H9 (cell line): ENCODE data around the gene WRAP73. TPM values are rescaled to one million over a fixed set of nuclear protein-coding genes. Genes with fewer than 3 reads are reported as not detected.

Experiments
- DNase-seq: peaks from one replicate; pipeline ENCODE4 v3.0.0-alpha.2; 2017
- H2AFZ ChIP-seq: one replicate; pipeline ENCODE4 v1.6.1; 2013; ENCODE audit warnings: mild to moderate bottlenecking, low read length, control low read depth, moderate library complexity
- H2AK5ac ChIP-seq: 2 replicates; pipeline ENCODE4 v1.6.1; 2013; ENCODE audit warnings: low read length, control low read depth, mixed read lengths; ENCODE audit not compliant: insufficient read length
- H2BK120ac ChIP-seq: one replicate; pipeline ENCODE4 v1.6.1; 2013; ENCODE audit warnings: low read depth, mild to moderate bottlenecking, low read length, control low read depth, inconsistent platforms; ENCODE audit not compliant: poor library complexity, severe bottlenecking
- H2BK12ac ChIP-seq: 2 replicates; pipeline ENCODE4 v1.6.1; 2013; ENCODE audit warnings: low read length, control low read depth, mixed read lengths, low read depth; ENCODE audit not compliant: insufficient read length
- H2BK15ac ChIP-seq: 2 replicates; pipeline ENCODE4 v1.6.1; 2013; ENCODE audit warnings: low read depth, low read length, control low read depth
- H2BK20ac ChIP-seq: one replicate; pipeline ENCODE4 v1.6.1; 2013; ENCODE audit warnings: low read depth, mild to moderate bottlenecking, low read length, control low read depth, inconsistent platforms; ENCODE audit not compliant: poor library complexity, severe bottlenecking
- H2BK5ac ChIP-seq: 2 replicates; pipeline ENCODE4 v1.6.1; 2013; ENCODE audit warnings: low read length, control low read depth, mixed read lengths; ENCODE audit not compliant: insufficient read length
- H3K14ac ChIP-seq: 2 replicates; pipeline ENCODE4 v1.6.1; 2013; ENCODE audit warnings: low read length, control low read depth; ENCODE audit not compliant: insufficient read depth
- H3K18ac ChIP-seq: 2 replicates; pipeline ENCODE4 v1.6.1; 2013; ENCODE audit warnings: low read depth, mild to moderate bottlenecking, mixed read lengths, low read length, control low read depth; ENCODE audit not compliant: insufficient read length
- H3K23ac ChIP-seq: 2 replicates; pipeline ENCODE4 v1.6.1; 2013; ENCODE audit warnings: low read length, control low read depth, mixed read lengths, low read depth; ENCODE audit not compliant: insufficient read length
- H3K23me2 ChIP-seq: 2 replicates; pipeline ENCODE4 v1.6.1; 2013; ENCODE audit warnings: low read depth, mild to moderate bottlenecking, mixed read lengths, low read length, control low read depth; ENCODE audit not compliant: insufficient read length, poor library complexity, severe bottlenecking
- H3K27ac ChIP-seq: 2 replicates; pipeline ENCODE4 v1.5.1; 2013; ENCODE audit warnings: low read length, control low read depth, mixed read lengths, low read depth; ENCODE audit not compliant: insufficient read length
- H3K27me3 ChIP-seq: 2 replicates; pipeline ENCODE4 v1.6.1; 2013; ENCODE audit warnings: low read length, control low read depth, inconsistent platforms; ENCODE audit not compliant: insufficient read depth
- H3K4ac ChIP-seq: 2 replicates; pipeline ENCODE4 v1.6.1; 2013; ENCODE audit warnings: low read depth, mild to moderate bottlenecking, control low read depth, inconsistent platforms, low read length, moderate library complexity
- H3K4me1 ChIP-seq: 2 replicates; pipeline ENCODE4 v1.6.1; 2013; ENCODE audit warnings: low read length, control low read depth, inconsistent platforms; ENCODE audit not compliant: insufficient read depth
- H3K4me2 ChIP-seq: 2 replicates; pipeline ENCODE4 v1.6.1; 2013; ENCODE audit warnings: low read length, control low read depth, mixed read lengths; ENCODE audit not compliant: insufficient read length, insufficient read depth
- H3K56ac ChIP-seq: 2 replicates; pipeline ENCODE4 v1.6.1; 2013; ENCODE audit warnings: low read depth, mild to moderate bottlenecking, mixed read lengths, low read length, control low read depth; ENCODE audit not compliant: insufficient read length
- H3K79me1 ChIP-seq: 2 replicates; pipeline ENCODE4 v1.6.1; 2013; ENCODE audit warnings: low read depth, mild to moderate bottlenecking, moderate library complexity, low read length, control low read depth, inconsistent platforms; ENCODE audit not compliant: insufficient read depth, poor library complexity, severe bottlenecking
- H3K79me2 ChIP-seq: 2 replicates; pipeline ENCODE4 v1.6.1; 2013; ENCODE audit warnings: low read length, control low read depth, inconsistent platforms; ENCODE audit not compliant: insufficient read depth
- H3K9ac ChIP-seq: 2 replicates; pipeline ENCODE4 v1.6.1; 2013; ENCODE audit warnings: low read length, control low read depth, mixed read lengths; ENCODE audit not compliant: insufficient read length; ENCODE audit errors: extremely low read depth
- H3K9me3 ChIP-seq: one replicate; pipeline ENCODE4 v1.6.1; 2013; ENCODE audit warnings: low read depth, low read length, inconsistent platforms; ENCODE audit not compliant: control insufficient read depth
- H3T11ph ChIP-seq: one replicate; pipeline ENCODE4 v1.6.1; 2013; ENCODE audit warnings: mild to moderate bottlenecking, low read length, control low read depth, inconsistent platforms
- H4K20me1 ChIP-seq: one replicate; pipeline ENCODE4 v1.6.1; 2013; ENCODE audit not compliant: control insufficient read depth, insufficient read length, insufficient read depth
- H4K5ac ChIP-seq: 2 replicates; pipeline ENCODE4 v1.6.1; 2013; ENCODE audit warnings: low read depth, mild to moderate bottlenecking, mixed read lengths, low read length, control low read depth; ENCODE audit not compliant: insufficient read length
- H4K8ac ChIP-seq: replicated peaks from 2 replicates; pipeline ENCODE4 v1.6.1; 2013; ENCODE audit warnings: low read length, control low read depth, mixed read lengths, low read depth; ENCODE audit not compliant: insufficient read length
- H4K91ac ChIP-seq: 2 replicates; pipeline ENCODE4 v1.6.1; 2013; ENCODE audit warnings: low read depth, mild to moderate bottlenecking, moderate library complexity, mixed read lengths, low read length, control low read depth; ENCODE audit not compliant: insufficient read length
- H3K27ac Mint-ChIP-seq, 3 experiments: 2 replicates in 2 of 3; 3 replicates in 1 of 3; pipeline ENCODE4 v1.8.0; 2020 to 2021; ENCODE audit warnings: mixed read lengths in 3 of 3, mild to moderate bottlenecking in 1 of 3, moderate library complexity in 1 of 3
- H3K27me3 Mint-ChIP-seq: 2 replicates; pipeline ENCODE4 v1.8.0; 2021; ENCODE audit warnings: low read depth, mild to moderate bottlenecking, moderate library complexity, mixed read lengths
- H3K36me3 Mint-ChIP-seq, 3 experiments: 2 replicates in 2 of 3; 3 replicates in 1 of 3; pipeline ENCODE4 v1.8.0; 2020 to 2021; ENCODE audit warnings: low read depth in 3 of 3, mixed read lengths in 3 of 3; ENCODE audit not compliant: insufficient read depth in 1 of 3
- H3K4me1 Mint-ChIP-seq, 2 experiments: 2 replicates each; pipeline ENCODE4 v1.8.0; 2020; ENCODE audit warnings: mixed read lengths in 2 of 2
- H3K4me3 Mint-ChIP-seq, 2 experiments: 2 replicates in 1 of 2; 3 replicates in 1 of 2; pipeline ENCODE4 v1.8.0; 2020 to 2021; ENCODE audit warnings: mild to moderate bottlenecking in 2 of 2, mixed read lengths in 2 of 2, moderate library complexity in 1 of 2
- H3K9me3 Mint-ChIP-seq, 2 experiments: 2 replicates in 1 of 2; 3 replicates in 1 of 2; pipeline ENCODE4 v1.8.0; 2020; ENCODE audit warnings: mild to moderate bottlenecking in 2 of 2, mixed read lengths in 2 of 2, moderate library complexity in 1 of 2
- CTCF ChIP-seq: fragments of 200-600 bp; sonication (generic); conservative IDR thresholded peaks from 3 replicates; pipeline ENCODE4 v1.8.0; 2021; ENCODE audit warnings: antibody characterized with exemption, mild to moderate bottlenecking
- WGBS: extraction: QIAGEN DNeasy Blood & Tissue Kit; methylation state at CpG from one replicate; pipeline ENCODE4 v1.1.7; 2013; ENCODE audit warnings: missing lambda C conversion rate, low lambda C conversion rate, mixed read lengths; ENCODE audit not compliant: insufficient read length; ENCODE audit errors: extremely low coverage; 5-methylcytosine and 5-hydroxymethylcytosine counted together
- total RNA-seq: library from RNA; stranded (reverse); gene quantifications from 2 replicates; pipeline ENCODE4 v1.2.1, GENCODE V29; 2021

The WRAP73 gene
- total RNA-seq, 1 experiment from 2014 or later, result 28.4 TPM

- no peak overlapping the region for H2BK12ac ChIP-seq
- H3K36me3 Mint-ChIP-seq, result peaks cover 0 to 2% (median 0%) of the 10 kb centered on the region in 3 experiments; a peak in 2 of 7 replicates
- no peaks in the 10 kb centered on the region for H4K20me1 ChIP-seq
- H2BK5ac ChIP-seq, result no peak overlapping the region
- H2BK20ac ChIP-seq, result no peak overlapping the region
- no peak overlapping the region for H3K27ac ChIP-seq
- no peak overlapping the region for H3K18ac ChIP-seq
- no peak overlapping the region for H3K4ac ChIP-seq
- no peak overlapping the region for H3K9ac ChIP-seq
- no peak overlapping the region for H2AK5ac ChIP-seq
- no peaks in the 10 kb centered on the region for H3K9me3 ChIP-seq
- H3K27me3 ChIP-seq, result no peaks in the 10 kb centered on the region
- no CpG with 5 or more reads among the region's 30 CpGs for WGBS
- H3K23me2 ChIP-seq, result no peaks in the 10 kb centered on the region
- no peak overlapping the region for H3K4me2 ChIP-seq
- H3K4me3 Mint-ChIP-seq, result no peak overlapping the region
- no peak overlapping the region for H4K8ac ChIP-seq
- peak overlapping the region; percentile 33; the same call in 1 of the 2 replicates for H3K14ac ChIP-seq
- no peak overlapping the region for H2BK120ac ChIP-seq
- H4K91ac ChIP-seq, result no peak overlapping the region
- no peak overlapping the region for H2AFZ ChIP-seq
- H3K27ac Mint-ChIP-seq, result no peak overlapping the region
- TF ChIP-seq CTCF, result no peak
- peaks cover 3% of the 10 kb centered on the region; the same call in 1 of the 2 replicates for H3K4me1 ChIP-seq
- H3K79me2 ChIP-seq, result no peaks in the 10 kb centered on the region
- no peaks in the 10 kb centered on the region for H3K79me1 ChIP-seq
- no peak overlapping the region for H3K56ac ChIP-seq
- no peaks in the 10 kb centered on the region for H3K9me3 Mint-ChIP-seq
- H3K27me3 Mint-ChIP-seq, result no peaks in the 10 kb centered on the region
- H3K4me1 Mint-ChIP-seq, result peaks cover 16 to 21% of the 10 kb centered on the region in 2 experiments
- no peak overlapping the region for H4K5ac ChIP-seq
- no peak overlapping the region for H3T11ph ChIP-seq
- no peak for DNase-seq
- no peak overlapping the region for H3K23ac ChIP-seq
- no peak overlapping the region for H2BK15ac ChIP-seq
These were observed 51.2 kb downstream of the WRAP73 start for GRCh38 chr1:3598522-3599285.
